NCI-H460 (cell line): Measurements from ENCODE around the gene SERPINC1. TPM values are rescaled to one million over a fixed set of nuclear protein-coding genes. Genes with fewer than 3 reads are reported as not detected.
A peak's percentile ranks its signal among the peaks of the same experiment; 100 is the strongest.
"Not testable (repeated sequence)": the region's sequence is repeated elsewhere in the genome, so short reads cannot be mapped to it uniquely, and the experiment has no call there.

Experiments
- DNase-seq: peaks from one replicate; pipeline ENCODE4 v3.0.0-alpha.2; 2016; ENCODE audit warnings: low read depth; ENCODE audit errors: extremely low read depth
- total RNA-seq: library from RNA; depleted of rRNA; stranded (reverse); fragments of >200 nt; shearing (Covaris generic); gene quantifications from 2 replicates; pipeline ENCODE4 v1.2.3, GENCODE V29; 2014

SERPINC1 gene
- total RNA-seq, 1 experiment from 2014 or later: 0.17 TPM

DNA sequence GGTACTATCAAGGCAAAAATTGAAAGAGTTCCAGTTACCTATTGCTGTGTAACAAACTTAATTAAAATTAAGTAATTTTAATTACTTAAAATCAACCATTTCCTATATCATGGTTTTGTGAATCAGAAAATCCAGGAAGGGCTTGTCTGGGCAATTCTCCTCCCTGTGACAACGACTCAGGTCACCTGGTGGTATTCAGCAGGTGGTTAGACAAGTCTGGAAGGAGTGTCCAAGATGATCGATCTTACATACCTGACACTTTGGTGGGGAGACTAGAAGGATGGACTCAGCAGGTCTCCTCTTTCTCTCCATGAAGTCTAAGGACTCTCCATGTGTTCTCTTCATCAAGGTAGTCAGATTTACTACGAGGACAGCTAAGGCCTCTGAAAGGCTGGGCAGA, 22.9 kb downstream of the SERPINC1 start:
- no peak for DNase-seq

DNA sequence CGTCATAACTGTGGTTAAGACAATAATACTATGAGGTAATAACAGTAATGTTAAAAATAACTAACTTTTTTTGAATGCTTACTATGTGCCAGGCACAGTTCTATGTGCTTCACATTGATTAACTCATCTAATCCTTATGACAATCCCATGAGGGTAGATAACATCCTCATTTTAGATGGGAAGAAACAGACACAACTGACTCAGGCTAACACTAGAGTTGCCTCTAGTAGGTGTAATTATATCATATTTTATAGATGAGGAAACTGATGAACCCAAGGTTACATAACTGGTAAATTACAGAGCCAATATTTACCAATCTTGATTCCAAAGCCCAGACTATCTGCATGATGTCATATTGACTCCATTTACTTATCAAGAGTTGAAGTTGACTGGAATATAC, 23.5 kb downstream of the SERPINC1 start:
- no peak for DNase-seq

DNA sequence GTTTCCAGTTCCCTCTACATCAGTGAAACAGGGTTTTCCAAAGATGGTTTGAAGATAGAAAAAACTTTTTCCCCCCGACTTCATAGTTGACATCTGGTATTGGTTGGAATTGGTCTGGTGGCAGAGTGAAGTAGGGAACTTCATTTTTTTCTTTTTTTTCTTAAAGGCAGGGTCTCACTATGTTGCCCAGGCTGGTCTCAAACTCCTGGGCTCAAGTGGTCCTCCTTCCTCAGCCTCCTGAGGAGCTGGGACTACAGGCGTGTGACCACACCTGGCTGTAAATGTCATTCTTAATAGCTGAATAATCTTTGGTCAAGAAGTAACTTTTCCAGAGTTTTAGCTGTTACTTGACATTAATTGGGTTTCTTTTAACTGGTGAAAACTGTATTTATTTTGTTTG, 27.2 kb downstream of the SERPINC1 start:
- DNase-seq: no peak

DNA sequence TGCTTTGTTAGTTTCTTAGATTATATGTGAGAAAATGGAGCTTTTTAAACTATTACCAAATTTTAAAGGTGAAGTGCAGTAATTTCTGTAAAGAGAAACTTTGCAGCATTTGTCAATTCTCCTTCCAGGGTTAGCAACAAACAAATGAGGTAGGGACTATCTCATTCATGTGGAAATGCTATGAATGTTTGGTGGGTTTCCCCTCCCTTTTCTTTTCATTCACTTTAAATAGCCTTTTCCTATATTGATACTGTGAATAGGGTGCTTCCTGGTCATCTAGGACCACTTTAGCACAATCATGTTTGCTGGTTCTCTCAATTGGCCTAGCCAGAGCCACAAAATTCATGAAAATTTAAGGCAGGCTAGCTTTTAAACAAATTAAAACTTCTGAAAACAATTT, 28.4 kb downstream of the SERPINC1 start:
- DNase-seq: no peak

DNA sequence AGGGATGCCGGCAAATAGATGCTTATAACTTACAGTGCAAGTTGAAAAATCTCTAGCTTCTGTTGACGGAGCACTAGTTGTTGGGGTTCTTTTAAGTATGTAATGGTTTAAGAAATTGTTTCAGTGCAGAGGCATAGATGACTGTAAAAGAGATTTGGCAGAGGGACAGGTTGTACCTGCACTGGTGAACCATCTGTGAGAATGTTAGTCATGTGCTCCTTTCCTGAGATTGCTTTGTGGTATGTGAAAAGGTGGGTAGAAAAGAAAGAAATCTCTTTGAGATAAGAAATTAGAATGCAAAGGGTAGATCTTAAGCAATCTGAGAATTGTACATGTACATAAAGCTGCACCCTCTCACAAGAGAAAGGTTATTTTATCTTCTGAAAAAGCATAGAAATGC, 29.5 kb downstream of the SERPINC1 start:
- no peak for DNase-seq

DNA sequence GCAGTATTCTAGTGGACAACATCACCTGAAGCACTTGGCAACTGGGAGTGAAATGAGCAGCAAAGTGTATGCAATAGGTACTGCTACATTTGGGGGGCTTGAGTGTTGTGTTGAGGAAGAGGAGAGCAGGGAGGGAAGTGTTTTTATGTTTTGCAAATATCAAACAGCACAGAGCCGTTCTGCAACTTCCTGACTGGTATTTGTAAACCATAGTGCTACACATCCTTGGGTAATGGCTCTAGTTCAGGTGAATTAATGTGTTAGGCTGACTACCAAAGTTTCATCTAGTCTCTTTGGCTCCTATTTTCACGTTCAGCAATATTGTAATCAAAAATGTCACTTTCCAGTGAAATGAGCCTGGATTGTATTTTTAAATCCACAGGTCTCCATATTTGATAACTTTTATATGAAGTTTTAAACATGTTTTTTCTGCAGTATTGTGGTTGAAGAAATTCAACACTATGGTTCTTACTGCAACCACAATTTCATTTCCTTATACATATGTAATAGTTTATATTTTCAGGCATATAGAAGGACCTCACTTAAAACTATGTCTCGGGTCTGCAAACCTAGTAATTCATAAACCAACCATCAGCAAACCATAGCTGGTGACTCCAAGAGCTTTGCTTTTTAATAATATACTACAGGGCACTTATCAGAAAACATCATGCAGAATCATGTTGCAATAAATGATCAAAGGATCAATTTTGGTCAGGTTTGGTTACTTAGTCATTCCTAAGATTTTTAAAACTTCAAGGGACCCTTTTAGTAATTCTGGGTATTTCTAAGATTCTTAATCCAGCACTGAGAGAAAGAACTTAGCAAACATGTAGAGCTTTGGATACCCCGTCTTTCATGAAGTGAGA, 30.1 kb downstream of the SERPINC1 start:
- no peak for DNase-seq

DNA sequence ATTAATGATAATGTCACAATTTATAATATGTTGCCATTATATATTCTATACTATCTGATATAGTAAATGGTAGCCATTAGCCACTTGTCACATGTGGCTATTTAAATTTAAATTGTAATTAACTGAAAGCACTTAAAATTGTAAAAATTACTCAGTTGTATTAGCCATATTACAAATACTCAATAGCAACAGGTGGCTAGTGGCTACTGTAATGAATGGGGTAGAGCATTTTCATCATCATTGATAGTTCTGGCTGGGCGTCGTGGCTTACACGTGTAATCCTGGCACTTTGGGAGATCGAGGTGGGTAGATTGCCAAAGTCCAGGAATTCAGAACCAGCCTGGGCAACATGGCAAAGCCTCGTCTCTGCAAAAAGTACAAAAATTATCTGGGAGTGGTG, 32.4 kb downstream of the SERPINC1 start:
- DNase-seq: no peak

DNA sequence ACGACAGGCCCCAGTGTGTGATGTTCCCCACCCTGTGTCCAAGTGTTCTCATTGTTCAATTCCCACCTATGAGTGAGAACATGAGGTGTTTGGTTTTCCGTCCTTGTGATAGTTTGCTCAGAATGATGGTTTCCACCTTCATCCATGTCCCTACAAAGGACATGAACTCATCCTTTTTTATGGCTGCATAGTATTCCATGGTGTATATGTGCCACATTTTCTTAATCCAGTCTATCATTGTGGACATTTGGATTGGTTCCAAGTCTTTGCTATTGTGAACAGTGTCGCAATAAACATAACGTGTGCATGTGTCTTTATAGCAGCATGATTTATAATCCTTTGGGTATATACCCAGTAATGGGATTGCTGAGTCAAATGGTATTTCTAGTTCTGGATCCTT, 36.0 kb downstream of the SERPINC1 start:
- DNase-seq: not testable (repeated sequence)

DNA sequence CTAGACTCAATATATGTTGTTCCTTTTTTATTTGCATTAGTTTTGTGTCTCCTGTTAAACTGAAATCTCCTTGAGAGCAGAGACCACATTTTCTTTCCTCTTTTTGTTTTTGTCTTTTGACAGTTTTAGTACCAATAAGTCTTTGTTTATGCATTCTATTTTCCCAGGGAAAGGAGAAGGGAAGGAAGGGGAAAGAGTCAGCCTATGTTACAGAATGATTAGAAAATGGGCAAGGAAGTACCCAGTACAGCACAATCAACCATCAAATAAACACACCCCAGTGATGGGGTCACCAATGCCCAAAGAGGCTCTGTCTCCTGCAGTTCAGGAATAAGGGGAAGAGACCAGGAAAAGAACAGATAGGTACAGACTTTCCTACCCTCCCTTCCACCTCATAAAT, 38.9 kb downstream of the SERPINC1 start:
- DNase-seq: no peak

DNA sequence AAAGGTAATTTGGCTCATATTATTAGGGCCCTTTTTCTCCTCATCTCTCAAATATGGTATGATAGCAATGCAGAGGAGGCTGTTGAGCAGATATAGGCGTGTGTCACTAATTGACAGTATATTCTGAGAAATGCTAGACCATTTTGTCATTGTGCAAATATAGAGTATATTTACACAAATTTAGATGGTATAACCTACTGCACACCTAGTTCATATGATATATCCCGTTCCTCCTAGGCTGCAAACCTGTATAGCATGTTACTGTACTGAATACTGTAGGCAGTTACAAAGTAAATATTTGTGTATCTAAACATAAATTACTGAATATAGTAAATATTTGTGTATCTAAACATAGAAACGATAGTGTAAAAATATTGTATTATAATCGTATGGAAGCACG, 40.4 kb downstream of the SERPINC1 start:
- no peak for DNase-seq

DNA sequence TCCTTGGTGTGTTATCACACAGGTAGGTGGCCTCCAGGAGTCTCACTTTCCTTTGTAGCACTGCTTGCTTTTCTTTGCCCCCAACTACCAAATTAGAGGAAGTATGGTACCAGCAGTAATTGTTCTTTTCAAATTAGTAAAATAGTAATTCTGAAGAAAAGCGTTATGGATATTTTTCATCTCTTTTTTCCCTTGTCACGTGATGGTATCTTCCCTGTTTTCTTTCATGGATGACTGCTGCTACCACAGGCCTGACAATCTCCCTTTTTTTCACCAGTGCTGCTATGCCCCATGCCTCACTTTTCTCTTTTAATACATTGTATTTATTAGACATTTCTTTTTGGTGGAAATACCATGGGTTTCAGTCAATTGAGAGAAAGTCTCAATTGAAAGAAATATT, 45.6 kb downstream of the SERPINC1 start:
- no peak for DNase-seq

DNA sequence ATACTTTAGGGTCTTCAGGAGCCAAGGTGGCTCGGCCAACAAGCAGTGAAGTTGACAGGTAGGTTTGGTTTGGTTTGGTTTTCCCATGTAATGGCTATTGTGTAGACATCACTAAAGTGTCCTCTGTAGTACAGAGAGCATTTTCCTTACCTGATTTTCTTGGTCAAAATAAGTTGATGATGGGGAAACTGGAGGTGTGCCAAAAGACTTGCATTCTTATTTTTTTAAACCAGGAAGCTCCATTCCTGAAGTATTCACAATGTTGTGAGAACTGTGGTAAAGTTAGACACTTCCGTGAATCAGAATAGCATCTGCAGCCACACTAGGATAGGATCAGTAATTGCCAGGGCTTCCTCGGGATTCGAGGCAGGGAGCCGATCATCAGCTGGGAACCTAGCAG, 46.0 kb downstream of the SERPINC1 start:
- no peak for DNase-seq

DNA sequence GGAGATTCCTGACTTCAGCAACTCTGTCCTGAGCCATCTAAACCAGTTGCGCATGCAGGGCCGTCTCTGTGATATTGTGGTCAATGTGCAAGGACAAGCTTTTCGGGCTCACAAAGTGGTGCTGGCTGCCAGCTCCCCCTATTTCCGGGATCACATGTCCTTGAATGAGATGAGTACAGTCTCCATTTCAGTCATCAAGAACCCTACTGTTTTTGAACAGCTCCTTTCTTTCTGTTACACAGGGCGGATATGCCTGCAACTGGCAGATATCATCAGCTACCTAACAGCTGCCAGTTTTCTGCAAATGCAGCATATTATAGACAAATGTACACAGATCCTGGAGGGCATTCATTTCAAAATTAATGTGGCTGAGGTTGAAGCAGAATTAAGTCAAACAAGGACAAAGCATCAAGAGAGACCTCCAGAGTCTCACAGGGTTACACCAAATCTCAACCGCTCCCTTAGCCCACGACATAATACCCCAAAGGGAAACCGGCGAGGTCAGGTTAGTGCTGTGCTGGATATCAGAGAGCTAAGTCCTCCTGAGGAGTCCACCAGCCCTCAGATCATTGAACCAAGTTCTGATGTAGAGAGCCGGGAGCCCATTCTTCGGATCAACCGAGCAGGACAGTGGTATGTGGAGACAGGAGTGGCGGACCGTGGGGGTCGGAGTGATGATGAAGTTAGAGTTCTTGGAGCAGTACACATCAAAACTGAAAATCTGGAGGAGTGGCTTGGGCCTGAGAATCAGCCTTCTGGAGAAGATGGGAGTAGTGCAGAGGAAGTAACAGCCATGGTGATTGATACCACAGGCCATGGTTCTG, 46.7 kb downstream of the SERPINC1 start:
- DNase-seq: no peak

DNA sequence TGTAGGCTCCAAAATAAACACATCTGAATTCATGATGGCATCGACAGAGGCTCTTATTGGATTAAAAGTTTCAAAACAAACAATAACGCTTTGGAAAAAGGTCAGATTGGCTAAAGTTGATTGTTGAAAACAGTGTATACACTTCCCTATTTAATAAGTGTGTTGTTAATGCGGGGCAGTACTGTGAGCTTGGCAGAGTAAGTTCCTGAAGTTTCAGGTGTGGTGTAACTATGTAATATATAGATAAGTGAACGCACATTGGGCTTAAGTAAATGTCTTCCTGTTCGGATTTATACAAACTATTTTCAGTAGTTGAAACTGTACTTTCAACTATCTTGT, 48.1 kb downstream of the SERPINC1 start:
- DNase-seq: no peak

DNA sequence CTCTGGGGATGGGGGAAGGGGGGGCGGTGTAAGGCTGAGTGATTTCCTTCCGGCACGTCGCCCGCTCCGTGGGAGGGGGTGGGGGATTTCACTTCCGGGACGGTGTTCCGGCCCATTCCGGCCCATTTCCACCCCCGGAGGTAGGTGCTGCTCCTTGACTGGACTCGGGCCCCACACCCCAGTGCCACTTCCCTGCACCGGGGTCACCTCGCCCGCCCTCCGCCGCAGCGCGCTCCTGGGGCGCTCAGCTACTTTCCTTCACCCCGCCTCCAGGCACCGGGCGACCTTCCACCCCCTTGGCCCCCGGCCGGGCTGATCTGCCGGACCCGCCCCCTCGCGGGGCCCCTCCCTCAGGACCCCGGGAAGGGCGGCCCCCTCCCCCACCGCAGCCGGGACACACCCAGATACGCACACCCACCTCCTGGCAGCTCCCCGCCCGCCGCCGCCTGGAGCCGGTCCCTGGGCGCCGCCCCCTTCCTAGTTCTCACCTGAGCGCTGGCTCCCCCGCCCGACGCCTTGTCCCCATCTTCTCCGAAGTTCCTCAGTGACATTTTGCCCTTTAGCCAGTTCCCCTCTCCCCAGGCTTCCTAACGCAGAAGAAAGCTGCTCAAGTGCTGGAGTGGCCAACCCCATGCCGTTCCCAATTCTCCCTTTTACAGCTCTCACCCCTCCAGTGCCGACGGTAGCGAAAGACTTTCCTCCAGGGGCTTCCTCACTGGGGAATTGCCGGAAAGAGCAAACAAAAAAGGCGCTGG, 48.7 kb downstream of the SERPINC1 start, which contains the start of gene ZBTB37:
Gene ZBTB37 (plus strand): TSS at position 115 of the 755 bp plus-strand sequence. CDS start 1,846 bp downstream, outside the sequence.
- peak; percentile 84 for DNase-seq

DNA sequence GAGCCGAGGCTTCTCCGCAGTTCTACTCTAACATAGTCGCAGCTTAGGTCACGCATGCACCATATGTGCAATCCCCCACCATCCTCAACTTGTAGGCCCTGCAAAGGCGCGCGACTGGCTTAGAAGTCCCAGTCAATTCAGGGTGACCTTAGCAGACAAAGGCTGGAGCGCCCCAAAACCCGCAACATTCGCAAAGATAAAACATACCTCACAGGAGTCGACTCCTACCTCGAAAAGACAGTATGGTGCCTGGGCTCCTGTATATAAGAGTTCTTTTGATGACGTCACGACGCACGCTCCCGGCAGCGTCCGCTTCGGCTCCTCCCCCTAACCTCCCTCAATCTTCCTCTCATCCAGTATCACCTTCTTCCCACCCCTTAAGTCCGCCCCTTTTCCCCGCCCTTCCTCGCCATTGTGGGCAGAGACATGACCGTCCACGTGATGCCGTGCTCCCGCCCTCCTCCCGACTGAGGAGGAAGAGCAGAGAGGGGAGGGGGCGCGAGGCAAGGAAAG, 49.3 kb downstream of the SERPINC1 start, which contains the start of gene GAS5:
Gene GAS5 (minus strand): TSS at position 237 of the 513 bp plus-strand sequence.
- peak; percentile 100 for DNase-seq

DNA sequence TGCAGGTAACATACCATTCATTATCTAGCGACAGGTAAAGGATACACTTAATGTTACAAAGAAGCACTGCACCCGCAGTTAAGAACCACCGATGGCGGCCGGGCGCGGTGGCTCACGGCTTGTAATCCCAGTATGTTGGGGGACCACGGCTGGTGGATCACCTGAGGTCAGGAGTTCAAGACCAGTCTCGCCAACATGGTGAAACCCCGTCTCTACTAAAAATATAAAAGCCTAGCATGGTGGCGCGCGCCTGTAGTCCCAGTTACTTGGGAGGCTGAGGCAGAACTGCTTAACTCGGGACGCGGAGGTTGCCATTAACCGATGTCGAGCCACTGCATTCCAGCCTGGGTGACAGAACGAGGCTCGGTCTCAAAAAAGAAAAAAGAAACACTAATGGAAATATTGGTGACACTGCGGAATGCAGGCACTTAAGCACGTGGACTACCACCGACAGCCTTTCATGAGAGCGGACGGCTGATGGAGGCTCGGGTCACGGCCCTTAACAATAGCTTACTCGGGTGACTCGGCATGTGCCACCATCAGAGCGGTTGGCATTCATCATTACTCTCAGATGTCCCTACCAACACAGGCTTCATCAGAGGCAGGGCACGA, 49.9 kb downstream of the SERPINC1 start:
- no peak for DNase-seq

DNA sequence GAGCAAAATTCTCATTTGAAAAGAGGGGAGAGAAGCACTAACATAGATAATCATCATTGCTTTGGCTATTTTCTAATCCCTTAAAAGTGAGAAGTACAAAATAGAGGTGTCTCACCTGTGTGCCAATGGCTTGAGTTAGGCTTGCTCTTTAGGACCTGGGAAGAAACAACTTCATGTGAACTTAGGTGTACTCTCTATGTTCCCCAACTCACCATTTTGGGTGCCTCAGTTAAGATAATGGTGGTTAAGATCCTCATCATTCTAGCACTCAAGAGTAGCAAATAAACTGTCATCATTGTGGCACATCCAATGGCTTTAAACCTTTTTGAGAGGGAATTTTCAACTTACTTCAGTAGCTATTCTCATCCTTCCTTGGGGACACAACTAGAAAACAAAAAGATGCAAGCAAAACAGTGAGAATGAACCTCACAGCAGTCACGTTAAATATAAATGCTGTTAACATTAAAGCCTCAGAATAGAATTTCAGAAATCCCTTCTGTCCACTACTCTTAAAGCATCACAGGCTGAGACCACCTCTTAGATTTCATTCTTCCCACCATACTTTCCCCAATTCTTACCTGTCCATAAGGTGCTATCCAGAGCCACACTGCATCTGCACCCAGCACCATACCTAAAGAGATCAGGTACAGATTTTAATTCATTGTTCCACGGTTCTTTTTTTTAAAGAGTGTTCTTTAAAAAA, 50.6 kb downstream of the SERPINC1 start:
- DNase-seq: no peak

DNA sequence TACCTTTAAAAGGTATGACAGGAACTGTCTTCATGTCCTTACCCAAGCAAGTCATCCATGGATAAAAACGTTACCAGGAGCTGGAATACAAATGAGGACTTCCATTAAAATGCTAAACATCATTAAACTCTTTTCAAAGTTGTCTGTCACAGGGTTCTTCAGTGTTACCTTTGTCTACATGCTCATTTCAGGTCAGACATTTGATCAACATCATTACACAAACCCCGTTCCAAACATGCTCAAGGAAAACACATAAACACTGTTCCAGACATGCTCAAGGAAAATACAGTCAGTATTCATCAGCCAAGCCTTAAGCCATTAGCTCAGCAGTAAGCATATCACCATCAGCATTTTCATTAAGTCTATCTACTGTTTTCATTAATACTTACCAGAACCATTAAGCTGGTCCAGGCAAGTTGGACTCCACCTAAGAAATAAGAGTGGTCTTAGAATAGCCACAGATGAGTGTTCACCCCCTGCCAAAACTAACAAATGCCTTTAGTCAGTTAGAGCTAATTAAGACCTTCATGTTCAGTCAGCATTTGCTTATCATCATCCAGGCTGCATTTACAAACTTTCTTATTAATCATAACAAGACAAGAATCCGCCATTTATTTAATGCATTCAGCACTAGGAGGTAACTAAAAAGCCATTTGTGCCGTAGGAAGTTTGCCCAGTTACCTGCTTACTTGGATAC, 51.5 kb downstream of the SERPINC1 start:
- no peak for DNase-seq
